ENCODE measurements around the gene GREB1.

The GREB1 gene

DNA sequence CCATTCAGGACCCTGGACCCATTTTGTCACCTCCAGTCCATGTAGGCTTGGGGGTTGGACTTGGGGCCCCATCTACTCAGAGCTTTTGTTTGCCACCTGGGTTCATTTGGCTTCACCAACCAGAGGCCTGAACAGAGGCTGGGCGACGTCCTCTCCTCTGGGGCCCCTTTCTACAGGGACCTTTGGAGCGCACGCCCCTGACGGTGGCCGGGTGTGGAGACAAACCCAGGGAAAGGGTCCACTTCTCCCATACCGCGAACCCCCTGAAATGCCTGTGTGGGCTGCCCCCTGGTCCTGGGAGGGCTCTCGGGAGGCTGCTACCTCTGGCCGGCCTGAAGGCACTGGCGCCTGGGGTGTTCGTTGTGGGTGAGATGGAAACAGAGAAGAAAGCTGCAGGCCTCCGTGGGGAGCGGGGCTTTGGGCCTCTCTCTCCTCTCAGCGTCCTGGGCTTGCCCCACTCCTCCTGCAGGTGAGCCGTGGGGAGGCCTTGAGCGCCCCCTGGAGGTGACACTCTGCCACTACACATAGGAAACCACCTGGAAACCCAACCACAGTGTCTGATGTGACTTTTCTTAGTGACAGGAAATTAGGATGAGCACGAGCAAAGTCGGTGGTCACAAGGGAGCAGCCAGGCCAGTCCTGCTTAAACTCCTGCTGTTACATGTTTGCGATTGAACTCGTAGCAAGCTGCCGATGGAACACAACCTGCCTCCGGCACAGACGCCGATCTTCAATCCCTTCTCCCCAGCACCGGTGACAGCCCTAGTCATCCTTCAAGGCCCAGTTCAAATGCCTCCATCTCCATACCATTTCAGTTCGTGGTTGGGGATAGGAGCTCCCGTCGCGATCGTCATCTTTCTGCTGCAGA is 148.1 kb downstream of the GREB1 start:
- peak; percentile 86 for DNase-seq (ENCODE audit: low spot score)

GRCh38 chr2:11682590-11682915 is 148.7 kb downstream of the GREB1 start:
- no peak for DNase-seq (ENCODE audit: low spot score)

GRCh38 chr2:11683476-11683875 is 149.6 kb downstream of the GREB1 start:
- DNase-seq (ENCODE audit: low spot score), result no peak

DNA sequence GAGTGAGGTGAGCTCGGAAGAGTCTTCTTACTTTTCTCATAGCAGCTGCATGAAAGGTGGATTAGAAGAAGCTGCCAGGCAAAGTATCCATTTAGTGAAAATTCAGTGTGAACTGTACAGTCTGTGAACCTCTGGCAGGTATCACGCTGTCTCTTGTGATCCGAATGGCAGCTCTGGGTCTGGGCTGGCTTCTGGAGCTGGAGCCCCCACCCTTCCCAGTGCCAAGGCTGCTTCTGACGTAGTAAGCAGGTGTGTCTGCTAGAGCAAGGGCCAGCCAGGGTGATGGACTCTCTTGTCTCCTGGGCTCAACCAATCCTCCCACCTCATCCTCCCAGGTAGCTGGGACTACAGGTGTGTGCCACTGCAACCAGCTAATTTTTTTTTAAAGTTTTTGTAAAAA is 150.1 kb downstream of the GREB1 start:
- no peak for DNase-seq (ENCODE audit: low spot score)

- DNase-seq (ENCODE audit: low spot score), result no peak
Observed at GRCh38 chr2:11684894-11685460, 151.1 kb downstream of the GREB1 start.

DNA sequence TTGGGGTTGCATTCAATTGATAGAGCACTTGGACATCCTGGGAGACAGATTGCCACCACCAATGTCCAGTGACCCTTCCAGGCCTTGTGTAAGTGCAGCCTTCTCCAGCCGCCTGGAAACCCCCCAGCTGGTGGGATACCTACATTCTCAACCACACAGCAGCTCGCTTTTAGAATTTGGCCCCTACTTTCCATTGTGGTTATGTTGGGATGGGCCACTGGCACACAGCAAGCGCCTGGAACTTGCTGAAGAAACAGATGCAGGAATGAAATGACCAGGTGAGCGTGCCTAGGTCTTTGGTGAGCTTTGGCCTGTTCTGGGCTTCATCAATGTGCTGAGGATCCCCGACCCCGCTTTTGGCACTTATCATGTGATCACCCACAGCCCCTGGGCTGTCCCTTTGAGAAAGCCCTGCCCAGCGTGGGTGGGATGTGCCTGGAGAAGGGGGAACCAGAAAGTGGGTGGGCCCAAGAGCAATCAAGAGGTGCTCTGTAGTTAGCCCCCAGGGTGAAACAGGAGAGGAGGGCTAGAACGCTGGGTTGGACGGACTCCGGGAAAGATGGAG is 152.1 kb downstream of the GREB1 start:
- no peak for DNase-seq (ENCODE audit: low spot score)

DNA sequence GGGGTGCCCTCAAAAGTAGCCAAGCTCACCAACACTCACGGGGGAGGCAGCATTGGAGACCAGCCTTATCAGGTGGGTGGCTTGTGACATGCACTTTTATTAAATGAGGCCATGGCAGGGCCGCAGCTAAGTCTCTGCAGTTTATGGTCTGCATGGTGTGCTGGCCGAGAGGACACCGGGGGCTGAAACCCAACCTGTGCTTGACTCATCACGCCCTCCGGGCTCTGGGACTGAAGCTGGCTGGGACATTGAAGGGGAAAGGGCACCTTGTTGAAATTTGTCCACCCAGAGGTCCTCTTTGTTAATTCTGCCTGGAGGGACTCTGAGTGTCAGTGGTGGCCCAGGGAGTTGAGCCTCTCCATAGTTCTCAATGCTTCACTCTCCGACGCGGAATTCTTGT is 153.9 kb downstream of the GREB1 start:
- DNase-seq (ENCODE audit: low spot score), result no peak

DNA sequence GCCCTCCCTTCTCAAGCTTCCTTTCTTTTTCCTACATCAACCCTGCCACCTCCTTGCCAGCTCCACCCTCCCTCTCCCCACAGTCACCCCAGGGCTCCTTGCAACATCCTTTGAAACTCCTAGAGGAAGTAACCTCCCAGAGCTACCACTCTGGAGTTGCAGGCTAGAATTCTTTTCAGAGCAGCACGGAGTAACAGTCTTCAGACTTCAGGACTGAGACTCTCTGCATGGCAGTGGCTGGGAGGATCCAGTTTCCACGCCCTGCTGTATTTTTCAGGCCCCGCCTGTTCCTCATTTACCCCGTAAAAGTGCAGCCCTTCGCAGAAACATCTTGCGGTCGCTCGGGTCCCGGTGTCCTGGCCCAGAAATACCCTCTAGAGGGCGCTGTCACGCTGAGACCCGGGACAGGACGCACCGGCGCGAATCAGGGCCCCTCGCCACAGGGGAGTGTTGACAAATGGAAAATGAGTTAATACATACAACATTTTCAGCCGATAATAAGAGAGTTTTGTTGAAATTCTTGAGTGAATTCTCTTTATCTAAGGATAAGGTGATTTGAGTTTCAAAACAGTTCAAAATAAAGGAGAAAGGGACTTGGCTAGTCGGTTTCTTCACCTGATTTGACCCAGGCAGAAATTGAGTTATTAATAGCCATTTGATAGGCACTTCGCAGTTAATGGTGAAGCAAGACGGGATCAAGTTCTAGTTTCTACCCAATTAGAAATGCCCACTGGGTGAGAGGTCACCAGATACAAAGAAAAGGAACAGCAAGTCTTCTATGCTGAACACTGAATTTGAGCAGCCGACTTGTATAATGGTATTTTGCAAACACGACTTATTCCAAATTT is 154.6 kb downstream of the GREB1 start:
- DNase-seq (ENCODE audit: low spot score), result peak; percentile 90

DNA sequence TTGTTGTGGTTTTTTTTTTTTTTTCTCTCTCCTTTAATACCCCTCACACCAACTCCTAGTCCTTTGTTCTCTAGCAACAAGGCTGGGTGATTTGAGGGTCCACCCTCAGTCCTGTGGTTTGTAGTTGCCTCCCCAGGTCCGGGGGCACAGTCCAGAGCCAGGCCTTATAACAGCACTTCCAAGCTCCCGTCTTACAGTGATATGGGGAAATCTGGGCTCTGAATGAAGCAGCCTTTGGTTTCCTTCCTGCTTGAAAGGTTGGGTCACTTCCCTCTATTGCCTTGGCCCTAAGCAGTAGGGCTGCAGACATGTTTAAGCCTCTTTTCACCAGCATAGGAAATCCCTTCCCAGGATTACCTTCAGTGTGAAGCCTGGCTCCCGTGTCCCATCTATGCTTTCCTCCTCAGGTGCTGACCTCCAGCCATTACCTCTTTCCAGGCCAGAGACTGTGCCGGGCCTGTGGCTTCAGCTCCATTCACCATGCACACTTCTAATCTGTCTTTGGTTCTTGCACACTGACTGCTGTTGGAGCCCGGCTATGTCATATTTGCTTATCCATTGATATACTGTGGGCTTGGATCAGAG is 157.3 kb downstream of the GREB1 start:
- no peak for DNase-seq (ENCODE audit: low spot score)
